ENCODE data around the gene SCUBE2.

GRCh38 chr11:9004183-9004926, 87.0 kb downstream of the SCUBE2 start:
- no peak for TF ChIP-seq CTCF (IDR thresholded peaks at IDR 0.05)
- TF ChIP-seq POLR2A (IDR thresholded peaks at IDR 0.05), result no peak
